Small intestine (tissue), 7 donors: Measurements from ENCODE around the gene FNBP1. TPM values are rescaled to one million over a fixed set of nuclear protein-coding genes. Genes with fewer than 3 reads are reported as not detected.
A peak's percentile ranks its signal among the peaks of the same experiment; 100 is the strongest.
"Not testable (repeated sequence)": the region's sequence is repeated elsewhere in the genome, so short reads cannot be mapped to it uniquely, and the experiment has no call there.

Source experiments
- DNase-seq, 2 donors: peaks; one replicate each; pipeline versions ENCODE4 v3.0.0 to v3.0.0-alpha.2; 2013
- FAIRE-seq: peaks from 2 replicates; lab custom pipeline; 2012; peaks lifted over from hg19 to GRCh38; lab: Jason Lieb, UNC
- H3K27ac ChIP-seq, 3 donors: one replicate each; pipeline ENCODE4 v1.5.1; 2013; ENCODE audit warnings: low read length in 2 of 3, mild to moderate bottlenecking in 2 of 3, control low read depth in 1 of 3, inconsistent platforms in 1 of 3, low read depth in 1 of 3, moderate library complexity in 1 of 3
- H3K27me3 ChIP-seq, 3 donors: one replicate each; pipeline ENCODE4 v1.6.1; 2013; ENCODE audit warnings: low read length in 3 of 3, inconsistent platforms in 1 of 3; ENCODE audit not compliant: control insufficient read depth in 3 of 3, insufficient read depth in 3 of 3
- H3K36me3 ChIP-seq, 3 donors: one replicate each; pipeline ENCODE4 v1.6.1; 2013; ENCODE audit warnings: low read length in 3 of 3, inconsistent platforms in 1 of 3, low read depth in 1 of 3, mild to moderate bottlenecking in 1 of 3, moderate library complexity in 1 of 3; ENCODE audit not compliant: control insufficient read depth in 3 of 3, insufficient read depth in 2 of 3
- H3K4me1 ChIP-seq, 3 donors: one replicate each; pipeline ENCODE4 v1.6.1; 2013; ENCODE audit warnings: low read length in 2 of 3, inconsistent platforms in 1 of 3, low read depth in 1 of 3, mild to moderate bottlenecking in 1 of 3, moderate library complexity in 1 of 3; ENCODE audit not compliant: control insufficient read depth in 3 of 3, insufficient read depth in 2 of 3
- H3K4me3 ChIP-seq, 3 donors: one replicate each; pipeline ENCODE4 v1.5.1; 2013; ENCODE audit warnings: low read length in 3 of 3, control low read depth in 1 of 3, inconsistent platforms in 1 of 3, low read depth in 1 of 3, mild to moderate bottlenecking in 1 of 3, moderate library complexity in 1 of 3
- H3K9me3 ChIP-seq, 2 donors: one replicate each; pipeline ENCODE4 v1.6.1; 2013; ENCODE audit warnings: low read depth in 1 of 2, low read length in 1 of 2; ENCODE audit not compliant: control insufficient read depth in 2 of 2, insufficient read depth in 1 of 2
- WGBS, 3 donors: extraction: QIAGEN DNeasy Blood & Tissue Kit; methylation state at CpG; one replicate each; pipeline ENCODE4 v1.1.7; 2013; 5-methylcytosine and 5-hydroxymethylcytosine counted together
- polyA plus RNA-seq, 4 donors: library from polyadenylated mRNA; stranded (reverse) in 3 of 4; unstranded in 1 of 4; fragments of 200-250 nt in 3 of 4; fragments of 120-200 nt in 1 of 4; gene quantifications; one replicate each; pipeline versions ENCODE4 v1.2.1 to v1.2.3, GENCODE V29; 2013
- donor health status: healthy with polysubstance abuse.
- donor health status: control.
- donor health status: control.
- donor health status: Bipolar disorder and iron deficiency.
- donor health status: healthy.

FNBP1 gene
- polyA plus RNA-seq, 4 donors, result 1.3 to 16.5 (median 9.0) TPM

DNA sequence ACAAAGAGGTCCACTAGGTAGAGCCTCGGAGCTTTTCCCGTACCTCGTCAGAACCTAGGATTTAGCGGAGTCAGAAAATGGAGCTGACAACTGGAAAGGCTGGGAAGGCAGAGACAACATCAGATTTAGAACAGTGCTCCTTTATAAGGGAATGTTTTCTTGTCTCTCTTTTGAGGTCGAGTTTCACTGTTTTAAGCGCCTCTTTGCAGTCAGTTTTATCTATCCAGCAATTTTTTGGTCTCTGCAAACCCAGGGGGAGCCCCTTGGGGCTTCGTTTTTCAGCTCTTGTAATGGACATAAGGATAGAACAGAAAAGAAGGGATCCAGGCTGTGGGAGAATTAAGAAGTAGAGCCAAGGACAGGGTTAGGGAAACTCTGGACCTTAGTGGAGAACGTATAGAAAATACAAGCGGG, 80.5 kb downstream of the FNBP1 start:
- Histone ChIP-seq H3K36me3 (peaks cover 0 to 10% (median 0%) of the 10 kb centered on the region in 3 donors), H3K4me3 (peak overlapping the region; percentile 22 to 33 (median 24)), H3K27ac (peak overlapping the region; percentile 50 to 89 (median 63)), H3K4me1 (peaks cover 0 to 5% (median 0%) of the 10 kb centered on the region in 3 donors), H3K9me3 (no peaks in the 10 kb centered on the region), H3K27me3 (peaks cover 0 to 30% (median 0%) of the 10 kb centered on the region in 3 donors)
- DNase-seq (no peak), FAIRE-seq (no peak)
- 39 to 53% (median 47%) methylated on average over 9 of the region's 9 CpGs for WGBS, 3 donors

DNA sequence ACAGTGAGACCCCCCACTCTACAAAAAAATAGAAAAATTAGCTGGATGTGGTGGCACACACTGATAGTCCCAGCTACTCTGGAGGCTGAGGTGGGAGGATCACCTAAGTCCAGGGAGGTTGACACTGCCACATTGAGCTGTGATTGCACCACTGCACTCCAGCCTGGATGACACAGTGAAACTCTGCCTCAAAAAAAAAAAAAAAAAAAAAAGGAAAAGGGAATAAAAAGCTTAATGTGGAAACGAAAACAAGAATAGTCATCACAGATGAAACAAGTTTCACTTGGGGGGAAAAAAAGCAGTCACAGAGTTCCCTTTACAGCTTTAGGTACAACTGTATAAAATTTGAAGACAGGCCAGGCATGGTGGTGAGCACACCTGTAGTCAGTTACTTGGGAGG, 84.2 kb downstream of the FNBP1 start:
- no peak for DNase-seq
- Histone ChIP-seq H3K36me3 (peaks cover 0 to 20% (median 0%) of the 10 kb centered on the region in 3 donors), H3K27ac (peak overlapping the region in 1 of 3 donors; percentile 21), H3K4me1 (peaks cover 0 to 2% (median 0%) of the 10 kb centered on the region in 3 donors), H3K4me3 (no peak overlapping the region), H3K27me3 (peaks cover 0 to 10% (median 0%) of the 10 kb centered on the region in 3 donors), H3K9me3 (no peaks in the 10 kb centered on the region)
- WGBS, 3 donors, result 75 to 84% (median 77%) methylated on average over 1 of the region's 1 CpG
- FAIRE-seq, result no peak

DNA sequence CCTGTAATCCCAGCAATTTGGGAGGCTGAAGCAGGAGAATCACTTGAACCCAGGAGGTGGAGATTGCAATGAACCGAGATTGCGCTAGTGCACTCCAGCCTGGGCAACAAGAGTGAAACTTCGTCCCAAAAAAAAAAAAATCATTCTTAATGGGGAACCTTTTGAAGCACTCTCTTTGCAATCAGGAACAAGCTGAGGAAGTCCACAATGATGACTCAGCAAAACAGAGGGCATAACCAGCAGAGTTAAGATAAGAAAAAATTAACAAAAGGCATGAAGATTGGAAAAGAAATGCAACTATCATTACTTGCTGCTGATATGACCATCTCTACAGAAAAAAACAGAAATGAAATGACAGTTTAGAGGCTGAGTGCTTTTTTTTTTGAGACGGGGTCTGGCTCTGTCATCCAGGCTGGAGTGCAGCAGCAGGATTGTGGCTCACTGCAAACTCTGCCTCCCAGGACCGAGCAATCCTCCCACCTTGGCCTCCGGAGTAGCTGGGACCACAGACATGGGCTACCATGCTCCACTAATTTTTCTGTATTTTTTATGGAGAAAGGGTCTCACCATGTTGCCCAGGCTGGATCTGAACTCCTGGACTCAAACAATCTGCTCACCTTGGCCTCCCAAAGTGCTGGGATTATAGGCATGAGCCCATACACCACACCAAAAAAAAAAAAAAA, 88.0 kb downstream of the FNBP1 start:
- H3K4me3 ChIP-seq, result no peak overlapping the region
- no peaks in the 10 kb centered on the region for H3K4me1 ChIP-seq
- FAIRE-seq (no peak), DNase-seq (no peak)
- WGBS, 3 donors, result 54 to 68% (median 61%) methylated on average over 6 of the region's 6 CpGs
- H3K27ac ChIP-seq, result peak overlapping the region in 1 of 3 donors; percentile 45
- peaks cover 0 to 4% (median 0%) of the 10 kb centered on the region in 3 donors for H3K27me3 ChIP-seq
- no peaks in the 10 kb centered on the region for H3K9me3 ChIP-seq
- H3K36me3 ChIP-seq, result peaks cover 0 to 27% (median 0%) of the 10 kb centered on the region in 3 donors

DNA sequence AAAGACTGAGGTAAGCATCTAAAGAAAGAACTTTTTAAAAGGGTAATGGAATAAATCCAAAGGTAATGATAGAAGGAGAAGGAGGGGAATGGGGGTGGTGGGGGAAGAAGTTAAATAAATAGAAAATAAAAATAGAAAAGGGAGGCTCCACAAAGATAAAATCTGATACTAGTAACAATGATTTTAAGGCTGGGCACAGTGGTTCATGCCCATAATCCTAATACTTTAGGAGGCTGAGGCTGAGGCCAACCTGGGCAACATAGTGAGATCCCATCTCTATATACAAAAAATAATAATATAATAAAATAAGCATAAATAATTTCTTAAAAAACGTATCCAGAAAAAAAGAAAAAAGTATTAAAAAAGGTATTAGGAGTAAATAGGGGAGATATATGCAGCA, 89.3 kb downstream of the FNBP1 start:
- H3K4me3 ChIP-seq, result no peak overlapping the region
- no peak overlapping the region for H3K27ac ChIP-seq
- DNase-seq (no peak), FAIRE-seq (no peak)
- peaks cover 0 to 4% (median 0%) of the 10 kb centered on the region in 3 donors for H3K27me3 ChIP-seq
- no peaks in the 10 kb centered on the region for H3K4me1 ChIP-seq
- H3K9me3 ChIP-seq, result no peaks in the 10 kb centered on the region
- peaks cover 0 to 27% (median 0%) of the 10 kb centered on the region in 3 donors for H3K36me3 ChIP-seq
- WGBS, 3 donors, result 56 to 86% (median 83%) methylated on average over 1 of the region's 1 CpG

DNA sequence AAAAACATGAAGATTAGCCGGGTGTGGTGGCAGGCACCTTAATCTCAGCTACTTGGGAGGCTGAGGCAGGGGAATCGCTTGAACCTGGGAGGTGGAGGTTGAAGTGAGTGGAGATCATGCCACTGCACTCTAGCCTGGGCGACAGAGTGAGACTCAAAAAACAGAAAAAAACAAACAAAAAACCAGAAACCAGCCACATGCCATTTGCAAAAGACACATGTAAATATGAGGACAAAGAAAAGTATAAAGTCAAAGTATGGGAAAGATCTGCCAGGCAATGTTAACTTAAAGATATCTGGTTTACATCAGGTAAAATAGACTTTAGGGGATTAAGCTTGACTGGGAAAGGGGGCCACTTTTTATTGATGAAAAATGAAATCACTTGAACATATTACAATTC, 90.7 kb downstream of the FNBP1 start:
- no peak overlapping the region for H3K4me3 ChIP-seq
- WGBS, 3 donors, result 96 to 99% (median 98%) methylated on average over 3 of the region's 3 CpGs
- H3K9me3 ChIP-seq, result no peaks in the 10 kb centered on the region
- H3K27ac ChIP-seq, result no peak overlapping the region
- no peaks in the 10 kb centered on the region for H3K4me1 ChIP-seq
- FAIRE-seq (no peak), DNase-seq (no peak)
- H3K27me3 ChIP-seq, result no peaks in the 10 kb centered on the region
- H3K36me3 ChIP-seq, result peaks cover 0 to 21% (median under 1%) of the 10 kb centered on the region in 3 donors

DNA sequence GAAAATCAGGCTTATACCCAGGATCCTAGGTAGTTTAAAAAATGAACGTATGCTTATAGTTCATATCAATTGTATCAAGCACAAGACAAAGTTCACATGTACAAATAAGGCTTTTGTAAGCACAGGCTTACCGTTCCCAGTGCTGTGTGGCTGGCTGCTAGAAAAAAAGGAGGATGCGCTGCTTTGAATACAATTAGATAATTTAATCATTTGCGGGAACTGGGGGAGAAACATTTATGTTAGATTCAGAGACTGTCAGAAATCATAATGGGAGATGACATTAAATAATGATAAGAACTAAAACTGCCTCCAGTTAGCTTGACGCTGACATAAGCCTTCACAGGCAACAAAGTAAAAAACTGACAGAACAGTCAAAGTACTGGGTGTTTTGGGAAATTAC, 93.2 kb downstream of the FNBP1 start:
- Histone ChIP-seq H3K27me3 (no peaks in the 10 kb centered on the region), H3K9me3 (no peaks in the 10 kb centered on the region), H3K4me1 (no peaks in the 10 kb centered on the region), H3K4me3 (no peak overlapping the region), H3K27ac (no peak overlapping the region), H3K36me3 (peaks cover 0 to 12% (median 2%) of the 10 kb centered on the region in 3 donors)
- FAIRE-seq (no peak), DNase-seq (no peak)
- 28 to 55% (median 42%) methylated on average over 5 of the region's 5 CpGs for WGBS, 3 donors

DNA sequence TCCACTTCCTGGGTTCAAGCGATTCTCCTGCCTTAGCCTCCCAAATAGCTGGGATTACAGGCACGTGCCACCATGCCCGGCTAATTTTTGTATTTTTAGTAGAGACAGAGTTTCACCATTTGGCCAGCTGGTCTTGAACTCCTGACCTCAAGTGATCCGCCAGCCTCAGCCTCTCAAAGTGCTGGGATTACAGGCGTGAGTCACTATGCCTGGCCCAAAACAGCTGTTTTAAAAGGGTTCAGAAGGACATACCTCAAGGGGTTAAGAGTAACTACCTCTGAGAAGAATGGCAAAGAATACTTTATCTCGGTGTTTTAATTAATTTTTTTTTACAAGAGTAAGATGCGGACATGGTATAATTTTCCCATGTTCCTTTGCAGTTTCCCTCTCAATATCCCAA, 94.4 kb downstream of the FNBP1 start:
- H3K4me3 ChIP-seq, H3K27me3 ChIP-seq, DNase-seq, H3K4me1 ChIP-seq, FAIRE-seq, H3K9me3 ChIP-seq: not testable (repeated sequence)
- peak overlapping the region in 1 of 3 donors; percentile 39 for H3K27ac ChIP-seq
- whole genome bisulfite sequencing, 3 donors, result 63 to 76% (median 67%) methylated on average over 7 of the region's 7 CpGs
- peaks cover 0 to 12% (median 2%) of the 10 kb centered on the region in 3 donors for H3K36me3 ChIP-seq

DNA sequence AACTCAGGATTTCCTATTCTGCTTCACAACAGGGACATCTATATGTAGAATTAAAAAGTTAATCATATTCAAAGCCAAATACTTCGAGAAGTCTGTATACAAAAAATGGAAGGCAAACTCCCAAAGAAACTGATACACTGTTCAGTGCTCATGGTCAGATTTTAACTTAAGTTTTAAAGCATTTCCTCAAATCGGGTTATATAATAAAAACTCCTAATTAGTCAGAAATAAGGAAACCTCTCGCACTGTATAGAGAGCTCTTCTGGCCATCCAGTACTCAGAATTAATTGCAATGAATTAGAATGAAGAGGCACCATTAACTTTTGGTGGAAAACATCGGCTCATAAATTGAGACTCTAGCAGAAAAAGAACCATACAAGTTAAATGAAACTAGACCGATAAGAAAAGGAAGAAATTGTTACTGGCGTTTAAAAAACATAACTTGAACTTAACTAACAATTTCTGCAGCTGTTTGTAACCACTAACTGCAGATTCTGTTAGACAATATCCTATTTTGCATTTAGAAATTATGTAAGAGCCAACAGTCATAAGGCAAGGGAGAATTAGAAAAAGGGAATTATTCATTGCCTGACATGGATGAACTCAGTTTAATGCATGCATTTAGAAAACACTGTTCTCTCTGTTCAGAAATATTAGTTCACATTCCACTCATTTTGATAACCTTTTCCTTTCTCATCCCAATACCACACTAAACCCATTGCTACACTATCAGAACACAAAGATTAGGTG, 96.6 kb downstream of the FNBP1 start:
- peak overlapping the region in 1 of 3 donors; percentile 29 for H3K27ac ChIP-seq
- H3K27me3 ChIP-seq, result no peaks in the 10 kb centered on the region
- H3K4me1 ChIP-seq, result no peaks in the 10 kb centered on the region
- DNase-seq (no peak), FAIRE-seq (no peak)
- peaks cover 0 to 9% (median 2%) of the 10 kb centered on the region in 3 donors for H3K36me3 ChIP-seq
- H3K9me3 ChIP-seq, result peaks cover 0 to 15% of the 10 kb centered on the region in 2 donors
- 64 to 76% (median 71%) methylated on average over 6 of the region's 6 CpGs for WGBS, 3 donors
- H3K4me3 ChIP-seq, result no peak overlapping the region
